Stimulated activated CD4-positive, alpha-beta T cell treated with anti-CD3 and anti-CD28 coated beads, TNF-alpha, amount 100 ng/mL, for 48 hours (primary cell): ENCODE results near the gene PKP2.

Experiments
- DNase-seq, 3 donors: peaks; one replicate each; pipeline ENCODE4 v3.0.0-alpha.2; 2020; ENCODE audit warnings: low read depth in 3 of 3

PKP2 gene

DNA sequence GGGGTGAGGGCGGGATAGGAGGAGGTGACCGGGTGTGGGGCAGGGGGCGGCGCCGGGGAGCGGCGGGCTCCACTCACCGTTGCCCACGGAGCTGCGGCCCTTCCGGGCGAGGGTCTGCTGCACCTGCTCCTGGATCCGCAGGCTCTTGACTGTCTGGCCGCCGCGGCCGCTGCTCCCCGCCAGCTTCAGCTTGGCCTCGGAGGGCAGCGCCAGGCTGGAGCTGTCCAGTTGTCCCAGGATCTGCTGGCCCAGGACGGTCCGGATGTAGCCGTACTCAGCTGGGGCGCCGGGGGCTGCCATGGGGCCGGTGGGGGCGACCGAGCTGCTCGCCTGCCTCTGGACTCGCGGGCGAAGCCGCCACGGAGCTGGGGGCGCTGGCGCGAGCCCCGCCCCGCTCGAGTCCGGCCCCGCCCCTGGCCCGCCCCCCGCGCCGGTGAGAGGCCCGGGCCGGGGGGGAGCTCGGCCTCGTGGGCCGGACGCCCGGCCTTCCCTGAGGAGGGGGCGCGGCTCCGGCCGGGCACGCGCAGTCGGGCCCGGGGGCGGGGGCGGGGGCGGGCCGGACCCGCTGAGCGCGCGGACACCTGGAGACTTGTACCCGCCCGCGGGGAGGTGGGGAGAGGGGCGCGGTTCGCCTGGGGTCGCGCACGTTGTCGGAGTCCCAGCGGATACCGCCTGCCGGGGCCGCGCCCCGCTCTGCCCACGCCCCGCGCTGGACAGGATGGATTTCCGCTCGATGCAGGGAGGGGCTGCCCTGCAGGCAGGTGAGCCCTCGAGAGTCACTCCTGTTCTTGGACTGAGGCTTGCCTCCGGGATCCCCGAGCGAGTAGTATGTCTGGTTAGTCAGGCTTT is at the start of gene PKP2:
TSS of gene PKP2 (minus strand) at position 346 of the 849 bp plus-strand sequence. CDS start at position 300, 46 bp downstream.
- DNase-seq = peak in 1 of 3 donors; percentile 27

DNA sequence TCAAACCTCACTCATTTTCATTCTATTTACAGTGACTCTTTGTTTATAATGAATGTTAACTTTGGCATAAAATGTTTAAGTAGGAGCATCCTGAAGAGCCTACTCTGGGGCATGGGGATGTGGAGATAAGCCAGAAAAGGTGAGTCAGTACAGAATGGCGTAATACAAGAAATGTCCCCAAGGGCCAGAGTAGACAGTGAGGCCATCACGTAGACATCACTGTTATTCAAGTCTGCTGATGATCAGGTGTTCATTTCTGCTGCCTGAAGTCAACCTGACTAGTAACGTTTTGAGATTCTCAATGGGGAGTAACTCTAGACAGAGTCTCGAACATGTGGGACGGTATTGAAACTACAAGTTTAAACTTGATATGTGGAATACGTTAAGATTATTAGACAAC is 47.6 kb upstream of the PKP2 start:
- no peak for DNase-seq

DNA sequence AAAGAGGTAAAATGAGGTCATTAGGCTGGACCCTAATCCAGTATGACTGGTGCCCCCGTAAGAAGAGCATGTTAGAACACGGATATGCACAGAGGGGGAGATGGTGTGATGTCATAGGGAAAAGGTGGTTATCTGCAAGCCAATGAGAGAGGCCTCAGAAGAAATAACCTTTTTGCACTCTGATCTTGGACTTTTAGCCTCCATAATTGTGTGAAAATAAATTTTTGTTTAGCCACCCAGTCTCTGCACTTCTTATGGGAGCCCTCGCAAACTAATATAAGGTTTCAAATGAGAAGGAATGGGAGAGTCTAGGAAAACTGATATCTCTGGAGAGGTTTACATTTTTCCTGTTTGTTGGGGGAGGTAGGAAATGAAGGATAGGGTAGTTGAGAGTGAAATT is 43.2 kb upstream of the PKP2 start:
- no peak for DNase-seq

DNA sequence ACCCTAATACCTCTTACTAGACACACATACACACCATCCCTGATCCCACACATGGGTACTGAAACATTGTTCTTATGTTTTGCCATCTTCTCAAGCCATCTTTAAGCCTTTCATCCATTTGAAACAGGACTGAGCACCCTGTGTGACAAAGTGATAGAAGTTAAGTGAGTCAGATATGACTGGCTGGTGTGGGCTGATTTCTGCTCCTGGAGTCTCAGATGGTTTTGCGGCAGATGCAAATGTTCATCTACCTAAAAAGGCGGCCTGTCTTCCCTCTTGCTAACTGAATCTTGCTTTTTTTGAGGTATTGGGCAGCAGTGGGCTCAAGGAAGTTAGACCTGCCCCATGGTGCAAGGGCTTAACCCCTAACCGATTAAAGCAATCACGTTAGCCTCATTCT is 30.4 kb upstream of the PKP2 start:
- DNase-seq = no peak

DNA sequence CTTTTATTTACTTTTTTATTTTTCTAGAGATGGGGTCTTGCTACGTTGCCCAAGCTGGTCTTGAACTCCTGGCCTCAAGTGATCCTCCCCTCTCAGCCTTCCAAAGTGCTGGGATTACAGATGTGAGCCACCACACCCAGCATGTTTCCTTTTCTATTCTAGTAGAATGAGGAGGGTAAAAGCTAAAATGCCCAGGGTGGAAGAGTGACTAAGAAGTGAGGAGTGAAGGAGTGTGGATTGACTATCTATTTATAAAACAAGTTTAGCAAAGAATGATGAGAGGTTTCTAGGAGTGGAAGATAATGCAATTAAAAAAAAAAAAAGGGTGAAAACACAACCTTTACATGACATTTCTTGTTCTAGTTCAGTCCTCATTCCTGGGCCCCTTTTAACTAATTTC is 29.8 kb upstream of the PKP2 start:
- no peak for DNase-seq

DNA sequence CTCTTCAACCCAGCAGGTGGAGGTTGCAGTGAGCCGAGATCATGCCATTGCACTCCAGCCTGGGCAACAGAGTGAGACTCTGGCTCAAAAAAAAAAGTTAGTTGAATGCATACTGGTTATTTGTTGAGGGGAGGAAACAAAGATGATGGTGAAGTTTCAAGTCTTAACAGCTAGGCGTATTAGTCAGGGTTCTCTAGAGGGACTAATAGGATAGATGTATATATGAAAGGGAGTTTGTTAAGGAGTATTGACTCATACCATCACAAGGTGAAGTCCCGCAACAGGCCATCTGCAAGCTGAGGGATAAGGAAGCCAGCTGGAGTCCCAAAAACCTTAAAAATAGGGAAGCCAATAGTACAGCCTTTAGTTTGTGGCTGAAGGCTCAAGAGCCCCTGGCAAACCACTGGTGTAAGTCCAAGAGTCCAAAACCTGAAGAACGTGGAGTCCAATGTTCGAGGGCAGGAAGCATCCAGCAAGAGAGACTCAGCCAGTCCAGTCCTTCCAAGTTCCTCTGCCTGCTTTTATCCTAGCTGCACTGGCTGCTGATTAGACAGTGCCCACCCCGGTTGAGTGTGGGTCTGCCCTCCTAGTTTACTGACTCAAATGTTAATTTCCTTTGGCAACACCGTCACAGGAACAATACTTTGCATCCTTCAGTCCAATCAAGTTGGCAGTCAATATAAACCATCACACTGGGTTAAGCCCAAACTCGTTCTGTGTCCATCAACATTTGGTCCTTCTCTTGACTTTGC is 26.1 kb upstream of the PKP2 start:
- no peak for DNase-seq

DNA sequence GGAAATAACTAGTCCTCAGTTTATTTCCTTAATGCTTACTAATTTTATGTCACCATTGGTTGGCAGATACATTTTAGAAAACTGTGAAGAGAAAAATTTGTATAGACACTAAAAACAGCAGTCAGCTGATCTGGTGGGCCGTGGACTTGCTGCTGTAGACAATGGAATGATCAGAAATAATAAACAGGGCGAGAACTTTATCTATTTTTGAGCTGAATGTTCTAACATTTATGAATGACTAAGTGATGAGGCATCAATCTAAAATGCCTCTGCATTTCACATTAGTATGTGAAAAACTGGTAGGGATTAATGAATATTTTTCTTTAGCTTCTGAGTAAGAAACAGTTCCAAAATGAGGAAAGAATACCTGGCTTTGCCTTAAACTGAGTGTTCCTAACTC is 24.8 kb upstream of the PKP2 start:
- DNase-seq = no peak

DNA sequence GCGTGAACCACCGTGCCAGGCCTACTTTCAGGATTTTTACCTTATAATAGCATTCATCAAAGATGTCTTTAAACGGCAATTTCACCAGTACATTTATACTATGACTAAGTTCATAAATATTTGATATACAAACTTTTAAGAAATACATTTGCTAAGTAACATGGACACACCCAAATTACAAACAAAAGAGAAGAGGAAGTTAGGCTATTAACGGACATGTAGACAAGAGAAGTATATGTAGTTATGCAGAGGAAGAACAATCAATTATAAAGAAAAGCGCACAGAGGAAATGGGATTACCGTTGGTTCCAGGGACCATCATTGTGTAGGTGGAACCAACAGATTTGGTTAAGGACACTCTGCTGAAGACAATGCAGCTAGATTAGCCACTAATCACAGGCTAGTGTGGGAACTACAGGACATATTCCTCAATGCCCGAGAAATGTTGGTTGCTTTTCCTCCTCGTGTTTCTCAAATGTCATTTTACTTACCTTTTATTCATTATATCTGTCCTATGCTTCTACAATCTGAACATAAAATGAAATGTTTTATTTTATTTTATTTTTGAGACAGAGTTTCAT is 24.0 kb upstream of the PKP2 start:
- no peak for DNase-seq

DNA sequence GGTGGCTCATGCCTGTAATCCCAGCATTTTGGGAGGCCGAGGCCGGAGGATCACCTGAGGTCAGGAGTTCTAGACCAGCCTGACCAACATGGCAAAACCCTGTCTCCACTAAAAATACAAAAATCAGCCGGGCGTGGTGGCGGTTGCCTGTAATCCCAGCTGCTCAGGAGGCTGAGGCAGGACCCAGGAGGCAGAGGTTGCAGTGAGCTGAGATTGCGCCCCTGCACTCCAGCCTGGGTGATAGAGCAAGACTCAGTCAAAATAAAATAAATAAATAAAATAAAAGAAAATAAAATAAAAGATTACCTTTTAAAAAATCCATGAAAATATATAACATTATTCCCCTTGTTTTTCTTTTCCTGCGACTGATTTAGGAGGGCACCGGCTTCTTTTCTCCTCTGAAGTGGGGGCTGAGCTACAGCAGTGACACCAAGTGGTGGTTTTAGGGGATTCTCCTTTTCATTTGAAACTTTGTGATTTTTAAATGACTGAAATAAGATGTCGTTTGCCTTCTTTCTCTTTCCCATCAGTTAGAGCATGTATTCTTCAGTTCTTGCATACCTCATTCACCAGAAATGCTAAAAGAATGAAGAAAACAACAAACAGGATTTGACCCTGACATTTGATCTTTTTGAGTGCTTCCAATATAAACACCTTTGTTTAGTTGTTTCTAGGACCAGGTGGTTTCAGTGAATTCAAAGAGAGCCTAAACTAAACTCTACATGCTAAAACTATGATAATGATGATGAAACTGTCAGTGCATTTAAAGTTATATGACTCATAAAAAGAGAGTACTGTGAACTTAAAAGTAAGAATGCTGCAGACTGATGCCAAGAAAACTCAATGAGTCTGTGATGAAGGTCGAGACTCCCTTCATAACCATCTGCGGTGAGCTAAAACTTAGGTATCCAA is 22.6 kb upstream of the PKP2 start:
- DNase-seq = no peak

DNA sequence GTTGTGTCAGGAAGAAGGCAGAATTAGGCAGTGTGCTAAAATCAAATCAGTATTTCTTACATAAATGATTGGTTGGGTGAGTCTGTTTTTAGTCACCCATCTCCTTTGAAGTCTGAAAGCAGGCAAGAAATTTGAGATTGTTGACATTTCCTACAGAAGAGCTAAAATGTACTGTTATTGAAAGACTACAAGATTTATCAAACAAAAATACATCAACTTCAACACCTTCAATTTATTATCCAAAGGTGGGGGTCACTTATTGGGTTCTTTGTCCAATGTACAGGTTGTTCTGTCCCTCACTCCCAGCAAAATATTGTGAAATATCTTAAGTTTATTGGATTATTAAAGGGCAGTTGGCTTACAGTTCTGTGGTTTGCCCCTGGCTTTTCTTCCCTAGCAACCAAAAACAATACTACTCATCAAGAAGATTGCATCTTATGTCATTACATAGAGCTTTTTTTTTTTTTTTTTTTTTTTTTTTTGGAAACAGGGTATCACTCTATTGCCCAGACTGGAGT is 20.6 kb upstream of the PKP2 start:
- no peak for DNase-seq

DNA sequence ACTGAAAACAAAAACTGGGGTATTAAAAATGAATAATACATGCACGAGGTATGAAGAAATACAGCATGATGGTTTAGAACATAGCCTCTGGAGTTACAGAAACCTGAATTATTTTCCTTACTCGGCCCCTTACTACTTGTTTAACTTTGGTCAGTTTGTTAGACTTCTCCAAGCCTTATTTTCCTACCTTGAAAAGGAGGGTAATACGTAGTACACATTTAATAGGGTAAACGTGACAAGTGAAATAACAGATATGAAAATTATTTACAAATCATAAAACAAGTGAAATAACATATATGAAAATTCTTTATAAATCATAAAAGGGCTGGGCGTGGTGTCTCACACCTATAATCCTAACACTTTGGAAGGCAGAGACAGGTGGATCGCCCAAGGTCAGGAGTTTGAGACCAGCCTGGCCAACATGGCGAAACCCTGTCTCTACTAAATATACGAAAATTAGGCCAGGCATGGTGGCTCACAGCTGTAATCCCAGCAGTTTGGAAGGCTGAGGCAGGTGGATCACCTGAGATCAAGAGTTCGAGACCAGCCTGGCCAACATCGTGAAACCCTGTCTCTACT is 11.4 kb upstream of the PKP2 start:
- no peak for DNase-seq

DNA sequence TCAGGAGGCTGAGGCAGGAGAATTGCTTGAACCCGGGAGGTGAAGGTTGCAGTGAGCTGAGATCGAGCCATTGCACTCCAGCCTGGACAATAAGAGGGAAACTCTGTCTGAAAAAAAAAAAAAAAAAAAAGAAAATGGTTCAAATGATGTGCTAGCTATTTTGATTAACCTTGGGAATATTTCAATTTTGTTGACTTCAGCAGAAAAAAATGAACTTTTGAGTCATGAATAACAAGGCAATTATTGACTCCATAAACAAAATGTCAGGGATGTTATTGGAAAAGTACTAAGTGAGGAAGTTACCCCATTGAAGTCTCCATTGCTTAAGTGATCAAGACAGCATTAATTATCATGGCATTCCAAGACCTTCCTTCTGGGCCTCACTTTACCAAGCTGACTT is 10.6 kb upstream of the PKP2 start:
- no peak for DNase-seq

DNA sequence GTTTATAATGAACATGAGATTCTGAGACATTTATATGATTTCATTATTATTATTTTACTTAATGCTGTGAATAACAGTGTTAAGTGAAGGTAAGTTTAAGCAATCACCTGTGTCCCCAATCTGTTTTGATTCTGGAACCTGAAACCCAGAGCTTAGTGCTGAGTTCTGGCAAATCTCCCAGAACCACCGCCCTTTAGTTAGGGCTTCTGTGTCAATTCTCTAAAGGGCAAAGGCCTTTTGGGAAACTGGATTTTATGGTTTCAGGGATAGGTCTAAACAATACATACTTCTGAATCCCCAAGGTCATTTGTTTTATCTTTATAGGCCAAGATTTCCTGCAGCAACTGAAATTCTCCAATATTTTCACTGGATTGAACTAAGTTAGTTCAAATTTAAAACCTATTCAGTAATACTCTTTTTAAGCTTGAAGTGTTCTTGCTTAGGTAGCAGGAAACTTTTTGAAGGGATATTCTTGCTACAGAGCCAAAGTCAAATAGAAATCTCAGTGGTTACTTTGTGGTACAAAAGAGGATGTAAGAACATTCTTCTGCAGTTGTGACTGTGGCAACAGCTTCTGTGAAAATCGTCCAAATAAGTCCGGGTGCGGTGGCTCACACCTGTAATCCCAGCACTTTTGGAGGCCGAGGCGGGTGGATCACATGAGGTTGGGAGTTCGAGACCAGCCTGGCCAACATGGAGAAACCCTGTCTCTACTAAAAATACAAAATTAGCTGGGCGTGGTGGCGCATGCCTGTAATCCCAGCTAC is 10.0 kb upstream of the PKP2 start:
- DNase-seq = no peak

DNA sequence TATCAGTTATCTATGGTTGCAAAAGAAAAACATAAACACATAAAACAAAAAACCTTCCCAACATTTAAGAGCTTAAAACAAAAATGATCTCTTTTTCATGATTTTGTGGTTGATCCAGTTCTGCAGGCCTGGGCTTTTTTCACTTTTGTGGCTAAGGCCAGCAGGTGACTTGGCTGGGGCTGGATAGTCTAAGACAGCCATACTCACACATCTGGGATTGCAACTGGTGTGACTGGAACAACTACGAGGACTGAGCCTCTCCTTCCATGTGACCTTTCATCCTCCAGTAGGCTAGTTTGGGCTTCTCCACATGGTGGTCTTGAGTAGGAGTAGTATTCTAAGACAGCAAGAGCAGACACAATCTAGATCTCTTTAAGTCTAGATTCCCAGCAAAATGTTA is 7.2 kb upstream of the PKP2 start:
- no peak for DNase-seq

DNA sequence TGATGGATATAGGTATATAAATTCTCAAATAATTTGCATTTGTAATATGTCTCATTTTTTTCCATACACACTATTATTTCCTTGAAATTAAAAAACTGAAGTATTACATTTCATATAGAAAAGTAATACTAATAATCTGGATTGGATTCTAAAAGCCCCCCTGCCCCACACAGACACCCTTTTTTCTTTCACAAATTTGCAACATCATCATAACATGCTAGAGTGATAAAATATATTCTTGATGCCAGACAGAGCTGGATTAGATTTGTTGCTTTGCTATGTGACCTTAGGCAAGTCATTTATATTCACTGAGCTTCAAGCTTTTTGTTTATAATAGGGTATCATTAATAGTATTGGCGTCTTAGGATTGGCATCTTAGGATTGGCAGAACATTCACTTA is 6.7 kb upstream of the PKP2 start:
- DNase-seq = no peak

DNA sequence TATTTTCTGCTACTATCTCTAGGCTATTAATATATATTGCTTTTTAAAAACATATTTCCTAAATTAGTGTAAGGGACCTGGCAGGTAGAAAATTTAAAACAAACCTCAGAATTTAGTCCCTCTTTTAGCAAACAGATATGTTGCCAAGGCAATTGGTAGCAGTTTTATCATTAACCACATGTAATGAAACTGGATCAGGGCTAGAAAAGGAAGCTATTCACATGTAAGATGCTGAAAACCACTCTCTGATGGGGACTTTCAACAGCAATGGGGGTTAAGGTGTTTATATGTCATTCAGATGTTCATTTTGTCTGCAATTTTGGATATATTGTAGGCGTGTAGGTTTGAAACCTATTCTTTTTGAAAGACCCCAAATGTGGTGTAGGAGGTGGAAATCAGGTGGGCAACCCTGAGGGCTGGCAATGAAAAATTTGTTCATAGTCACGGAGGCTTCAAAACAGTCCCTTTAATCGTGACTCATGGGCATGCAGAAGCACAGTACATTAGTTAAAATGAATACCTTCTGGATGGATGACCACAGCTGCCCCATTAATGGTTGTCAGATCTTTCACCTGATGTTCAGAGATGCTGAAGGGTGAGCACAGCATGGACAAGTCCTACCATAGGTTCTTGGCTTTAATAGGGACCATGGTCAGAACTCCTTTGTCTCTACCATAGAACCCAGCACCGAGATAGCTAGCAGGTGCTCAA is 5.9 kb upstream of the PKP2 start:
- DNase-seq = no peak

DNA sequence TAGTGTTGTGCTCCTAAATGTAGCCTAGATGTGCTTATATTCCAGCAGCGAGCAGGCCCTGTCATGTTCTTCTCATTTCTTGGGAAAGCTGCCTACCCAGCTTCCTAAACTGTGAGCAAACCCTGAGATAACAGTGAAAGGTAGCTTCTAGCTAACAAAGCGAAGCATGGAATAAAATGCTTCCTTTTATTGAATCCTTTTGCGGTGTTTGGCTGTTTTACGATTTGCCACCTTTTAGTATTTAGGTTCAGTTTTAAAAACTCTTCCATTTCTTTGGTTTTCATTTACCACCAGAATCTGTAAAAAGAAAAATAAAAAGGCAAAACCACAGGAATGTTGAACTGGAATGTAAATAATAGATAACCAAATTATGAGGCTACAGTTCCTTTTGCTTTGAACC is 5.0 kb upstream of the PKP2 start:
- DNase-seq = no peak

DNA sequence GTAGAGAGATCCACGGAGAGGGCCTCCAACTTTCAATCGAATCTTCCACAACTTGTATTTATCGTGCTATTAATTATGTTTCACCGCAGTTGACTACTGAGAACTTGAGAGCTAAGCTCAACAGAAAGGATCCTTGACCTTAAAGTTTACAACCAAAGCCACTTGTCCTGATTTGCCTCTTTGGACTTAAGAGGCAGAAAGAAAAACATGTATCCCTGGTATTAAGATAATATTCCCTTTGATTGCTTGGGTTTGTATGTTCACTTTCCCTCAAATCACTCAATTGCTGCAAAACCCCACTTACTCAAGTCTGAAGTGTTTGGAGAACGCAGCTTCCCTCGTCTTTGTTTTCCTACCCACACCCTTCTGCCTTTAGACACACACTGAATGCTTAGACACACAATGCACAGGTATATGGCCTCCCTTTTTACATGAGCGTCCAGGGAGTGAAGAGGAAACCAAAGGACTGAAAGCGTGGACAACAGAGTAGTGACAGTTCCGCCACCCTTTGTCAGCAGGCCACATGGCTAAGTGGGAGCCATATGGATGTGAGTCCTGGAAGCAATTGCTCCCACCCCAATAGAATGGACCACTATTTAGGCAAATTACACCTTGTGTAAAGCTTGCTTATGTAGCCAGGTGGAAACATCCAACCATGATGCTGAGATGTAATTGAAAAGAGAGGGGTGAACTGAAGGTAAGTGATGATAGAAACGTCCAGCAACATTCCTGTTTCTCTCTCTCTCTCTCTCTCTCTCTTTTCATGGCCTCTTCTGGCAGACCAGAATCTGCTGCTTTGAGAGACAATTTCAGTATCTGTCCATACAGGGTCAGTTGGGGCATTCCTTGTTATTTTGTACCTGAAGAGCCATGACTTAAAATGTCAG is 1.4 kb upstream of the PKP2 start:
- DNase-seq = no peak

DNA sequence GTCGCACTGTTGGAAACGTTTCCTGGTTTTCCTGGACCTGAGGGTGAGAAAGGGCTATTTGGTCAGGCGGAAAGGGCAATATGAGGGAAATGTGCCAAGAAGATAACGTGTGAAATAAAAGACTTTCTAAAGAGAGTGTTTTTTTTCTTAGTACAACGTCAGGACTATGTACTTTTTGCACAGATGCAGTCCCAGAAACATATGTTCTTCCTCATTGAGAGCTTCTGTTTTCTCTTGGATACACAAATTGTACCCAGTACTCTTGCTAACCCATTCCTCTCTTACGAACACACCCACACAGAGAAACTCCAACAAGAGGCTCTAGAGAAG is 669 bp upstream of the PKP2 start:
- no peak for DNase-seq
